ENCODE results near the gene UXS1.

The UXS1 gene

DNA sequence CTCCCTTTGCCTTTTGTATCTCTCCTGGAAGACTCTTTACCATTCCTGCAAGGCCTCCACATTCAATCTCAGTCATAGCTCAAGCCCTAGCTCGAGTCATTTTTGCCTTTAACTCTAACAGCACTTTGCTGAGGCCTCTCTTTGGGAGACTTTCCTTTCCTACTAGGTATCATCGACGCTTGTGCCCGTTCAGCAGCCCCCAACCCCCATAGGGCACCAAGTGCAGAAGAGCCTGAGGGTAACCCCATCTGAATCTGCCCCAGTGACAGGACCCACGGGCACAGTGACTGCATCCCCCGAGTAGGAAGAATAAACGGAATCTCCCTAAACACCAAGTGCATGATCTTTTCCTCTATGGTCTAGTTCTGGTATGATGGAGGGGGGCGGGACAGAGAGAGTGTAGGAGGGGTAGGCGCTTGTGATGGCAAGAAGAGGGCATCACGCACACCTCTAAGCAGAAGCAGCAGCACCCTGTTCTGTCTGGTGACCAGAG lies 66.3 kb downstream of the UXS1 start:
- H3K36me3 ChIP-seq (ENCODE audit: insufficient read depth, low read length) = peaks cover 70% of the 10 kb centered on the region
- no peak for DNase-seq
- H3K9me3 ChIP-seq (ENCODE audit: insufficient read depth, low read length, severe bottlenecking) = no peaks in the 10 kb centered on the region
- H4K20me1 ChIP-seq (ENCODE audit: insufficient read depth, low read length) = peaks cover 21% of the 10 kb centered on the region; the same call in 1 of the 2 replicates
- H2AFZ ChIP-seq (ENCODE audit: low read depth, low read length) = no peak overlapping the region
- no peak for ATAC-seq (ENCODE audit: insufficient read depth, low read depth)
- TF ChIP-seq EZH2 (IDR thresholded peaks at IDR 0.05; ENCODE audit: borderline replicate concordance, low read depth, low read length, severe bottlenecking) = no peak
- TF ChIP-seq, protein P1, sequence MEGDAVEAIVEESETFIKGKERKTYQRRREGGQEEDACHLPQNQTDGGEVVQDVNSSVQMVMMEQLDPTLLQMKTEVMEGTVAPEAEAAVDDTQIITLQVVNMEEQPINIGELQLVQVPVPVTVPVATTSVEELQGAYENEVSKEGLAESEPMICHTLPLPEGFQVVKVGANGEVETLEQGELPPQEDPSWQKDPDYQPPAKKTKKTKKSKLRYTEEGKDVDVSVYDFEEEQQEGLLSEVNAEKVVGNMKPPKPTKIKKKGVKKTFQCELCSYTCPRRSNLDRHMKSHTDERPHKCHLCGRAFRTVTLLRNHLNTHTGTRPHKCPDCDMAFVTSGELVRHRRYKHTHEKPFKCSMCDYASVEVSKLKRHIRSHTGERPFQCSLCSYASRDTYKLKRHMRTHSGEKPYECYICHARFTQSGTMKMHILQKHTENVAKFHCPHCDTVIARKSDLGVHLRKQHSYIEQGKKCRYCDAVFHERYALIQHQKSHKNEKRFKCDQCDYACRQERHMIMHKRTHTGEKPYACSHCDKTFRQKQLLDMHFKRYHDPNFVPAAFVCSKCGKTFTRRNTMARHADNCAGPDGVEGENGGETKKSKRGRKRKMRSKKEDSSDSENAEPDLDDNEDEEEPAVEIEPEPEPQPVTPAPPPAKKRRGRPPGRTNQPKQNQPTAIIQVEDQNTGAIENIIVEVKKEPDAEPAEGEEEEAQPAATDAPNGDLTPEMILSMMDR (IDR thresholded peaks at IDR 0.05; ENCODE audit: borderline replicate concordance, extremely low read depth, low read length, poor library complexity, severe bottlenecking) = no peak
- H3K79me2 ChIP-seq (ENCODE audit: insufficient read depth, low read length) = peaks cover 41% of the 10 kb centered on the region
- no peak overlapping the region for H3K4me2 ChIP-seq (ENCODE audit: insufficient read depth, low read length)
- H3K27ac ChIP-seq (ENCODE audit: low read length) = no peak overlapping the region
- no peaks in the 10 kb centered on the region for H3K27me3 ChIP-seq (ENCODE audit: insufficient read depth, low read length, poor library complexity)
- H3K4me3 ChIP-seq (ENCODE audit: low read depth in 1 of 2, low read length in 2 of 2) = no peak overlapping the region
- H3K9ac ChIP-seq (ENCODE audit: low read depth, low read length) = no peak overlapping the region
- H3K4me1 ChIP-seq (ENCODE audit: insufficient read depth, low read length) = peaks cover 6% of the 10 kb centered on the region; the same call in 1 of the 2 replicates

DNA sequence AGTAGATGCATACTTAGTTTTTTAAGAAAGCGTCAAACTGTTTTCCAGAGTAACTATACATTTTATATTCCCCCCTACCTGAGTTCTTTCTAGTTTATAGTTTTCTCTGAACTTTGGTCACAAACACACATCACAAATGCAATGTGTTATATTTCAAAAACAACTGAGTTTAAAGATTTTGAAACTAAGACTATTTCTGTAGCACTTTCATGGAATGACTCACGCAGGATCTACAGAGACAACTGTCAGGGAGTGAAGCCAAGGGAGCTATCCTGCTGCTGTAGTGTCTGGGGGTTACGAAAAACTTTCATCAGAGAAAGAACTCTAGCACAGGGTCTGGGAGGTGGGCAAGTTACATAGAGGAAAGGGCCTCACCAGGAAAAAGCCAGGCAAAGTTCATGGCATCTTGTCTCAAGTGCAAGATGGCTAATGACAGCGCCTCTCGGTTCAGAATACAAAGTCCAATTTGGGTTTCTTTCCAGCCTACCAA lies 66.8 kb downstream of the UXS1 start:
- Histone ChIP-seq H3K36me3 (ENCODE audit: insufficient read depth, low read length) (peaks cover 75% of the 10 kb centered on the region), H3K27me3 (ENCODE audit: insufficient read depth, low read length, poor library complexity) (no peaks in the 10 kb centered on the region), H4K20me1 (ENCODE audit: insufficient read depth, low read length) (peaks cover 21% of the 10 kb centered on the region; the same call in 1 of the 2 replicates), H2AFZ (ENCODE audit: low read depth, low read length) (no peak overlapping the region), H3K9ac (ENCODE audit: low read depth, low read length) (no peak overlapping the region), H3K79me2 (ENCODE audit: insufficient read depth, low read length) (peaks cover 41% of the 10 kb centered on the region), H3K27ac (ENCODE audit: low read length) (no peak overlapping the region), H3K9me3 (ENCODE audit: insufficient read depth, low read length, severe bottlenecking) (no peaks in the 10 kb centered on the region), H3K4me1 (ENCODE audit: insufficient read depth, low read length) (peaks cover 6% of the 10 kb centered on the region; the same call in 1 of the 2 replicates), H3K4me2 (ENCODE audit: insufficient read depth, low read length) (no peak overlapping the region), H3K4me3 (ENCODE audit: low read depth in 1 of 2, low read length in 2 of 2) (no peak overlapping the region)
- DNase-seq (no peak), ATAC-seq (ENCODE audit: insufficient read depth, low read depth) (no peak)
- no peak for TF ChIP-seq EZH2 (IDR thresholded peaks at IDR 0.05; ENCODE audit: borderline replicate concordance, low read depth, low read length, severe bottlenecking)
- TF ChIP-seq, protein P1 (IDR thresholded peaks at IDR 0.05; ENCODE audit: borderline replicate concordance, extremely low read depth, low read length, poor library complexity, severe bottlenecking) = no peak

DNA sequence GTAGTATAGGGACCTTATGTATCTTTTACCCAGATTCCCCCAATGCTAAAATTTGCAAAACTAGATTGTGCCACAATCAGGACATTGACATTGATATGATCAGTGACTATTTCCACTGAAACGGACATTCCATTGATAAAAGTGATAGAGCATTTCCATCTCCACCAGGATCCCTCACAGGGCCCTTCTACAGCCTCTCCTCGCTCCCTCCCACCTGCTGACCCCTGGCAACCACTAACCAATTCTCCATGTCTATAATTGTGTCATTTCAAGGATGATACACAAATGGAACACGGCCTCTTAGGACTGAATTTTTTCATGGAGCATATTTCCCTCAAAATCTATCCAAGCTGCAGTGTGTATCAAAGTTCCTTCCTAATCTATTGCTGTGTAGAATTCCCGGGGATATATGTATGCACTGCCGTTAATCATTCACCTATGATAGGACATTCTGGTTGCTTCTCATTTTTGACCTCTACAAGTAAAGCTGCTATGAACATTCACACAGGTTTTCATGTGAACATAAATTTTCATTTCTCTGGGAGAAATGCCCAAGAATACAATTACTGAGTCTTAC lies 67.3 kb downstream of the UXS1 start:
- no peak overlapping the region for H2AFZ ChIP-seq (ENCODE audit: low read depth, low read length)
- H3K9ac ChIP-seq (ENCODE audit: low read depth, low read length) = no peak overlapping the region
- H4K20me1 ChIP-seq (ENCODE audit: insufficient read depth, low read length) = peaks cover 21% of the 10 kb centered on the region; the same call in 1 of the 2 replicates
- peaks cover 41% of the 10 kb centered on the region for H3K79me2 ChIP-seq (ENCODE audit: insufficient read depth, low read length)
- H3K4me3 ChIP-seq (ENCODE audit: low read depth in 1 of 2, low read length in 2 of 2) = no peak overlapping the region
- DNase-seq = no peak
- peaks cover 80% of the 10 kb centered on the region for H3K36me3 ChIP-seq (ENCODE audit: insufficient read depth, low read length)
- H3K4me1 ChIP-seq (ENCODE audit: insufficient read depth, low read length) = peaks cover 6% of the 10 kb centered on the region; the same call in 1 of the 2 replicates
- H3K9me3 ChIP-seq (ENCODE audit: insufficient read depth, low read length, severe bottlenecking) = no peaks in the 10 kb centered on the region
- no peaks in the 10 kb centered on the region for H3K27me3 ChIP-seq (ENCODE audit: insufficient read depth, low read length, poor library complexity)
- no peak overlapping the region for H3K27ac ChIP-seq (ENCODE audit: low read length)
- no peak overlapping the region for H3K4me2 ChIP-seq (ENCODE audit: insufficient read depth, low read length)
- TF ChIP-seq EZH2 (IDR thresholded peaks at IDR 0.05; ENCODE audit: borderline replicate concordance, low read depth, low read length, severe bottlenecking) = no peak
- TF ChIP-seq, protein P1 (IDR thresholded peaks at IDR 0.05; ENCODE audit: borderline replicate concordance, extremely low read depth, low read length, poor library complexity, severe bottlenecking) = no peak
- ATAC-seq (ENCODE audit: insufficient read depth, low read depth) = no peak

Data from DND-41 (cell line).